Loucy (cell line): Measurements from ENCODE around the gene DAGLB.
A peak's percentile ranks its signal among the peaks of the same experiment; 100 is the strongest.

Experiments used
- H2AFZ ChIP-seq: fragments of 200-600 bp; sonication (generic); 2 replicates; pipeline ENCODE4 v1.6.0; 2016; ENCODE audit warnings: antibody characterized with exemption, mild to moderate bottlenecking, low read length, moderate library complexity
- H3F3A ChIP-seq: fragments of 200-600 bp; 2 replicates; pipeline ENCODE4 v1.6.0; 2016; ENCODE audit warnings: antibody characterized with exemption, low read depth, mild to moderate bottlenecking
- H3K27me3 ChIP-seq: fragments of 200-600 bp; sonication (generic); 2 replicates; pipeline ENCODE4 v1.6.1; 2014; ENCODE audit warnings: low read length, mild to moderate bottlenecking; ENCODE audit not compliant: insufficient read depth, poor library complexity, severe bottlenecking
- H3K36me3 ChIP-seq: fragments of 200-600 bp; sonication (generic); 2 replicates; pipeline ENCODE4 v1.6.1; 2016; ENCODE audit warnings: low read length; ENCODE audit not compliant: insufficient read depth
- H3K4me1 ChIP-seq: fragments of 200-600 bp; sonication (generic); 2 replicates; pipeline ENCODE4 v1.5.1; 2014; ENCODE audit warnings: low read length, mild to moderate bottlenecking; ENCODE audit not compliant: insufficient read depth, poor library complexity, severe bottlenecking
- H3K4me2 ChIP-seq: fragments of 200-600 bp; sonication (generic); 2 replicates; pipeline ENCODE4 v1.6.0; 2014; ENCODE audit warnings: antibody characterized with exemption, low read length, low read depth, mild to moderate bottlenecking; ENCODE audit not compliant: poor library complexity, severe bottlenecking
- H3K4me3 ChIP-seq: fragments of 200-600 bp; sonication (generic); 2 replicates; pipeline ENCODE4 v1.5.1; 2014; ENCODE audit warnings: low read length, mild to moderate bottlenecking, mixed read lengths; ENCODE audit not compliant: poor library complexity, severe bottlenecking
- H3K79me2 ChIP-seq: fragments of 200-600 bp; sonication (generic); 2 replicates; pipeline ENCODE4 v1.6.1; 2014; ENCODE audit warnings: low read length; ENCODE audit not compliant: insufficient read depth
- H3K9ac ChIP-seq: fragments of 200-600 bp; sonication (generic); 2 replicates; pipeline ENCODE4 v1.6.0; 2014; ENCODE audit warnings: mild to moderate bottlenecking, low read depth, low read length, moderate library complexity; ENCODE audit not compliant: poor library complexity, severe bottlenecking
- H3K9me2 ChIP-seq: fragments of 200-600 bp; sonication (generic); replicated peaks from 2 replicates; pipeline ENCODE4 v1.6.1; 2016; ENCODE audit warnings: low read depth, low read length, mixed read lengths
- H3K9me3 ChIP-seq: fragments of 200-600 bp; sonication (generic); 2 replicates; pipeline ENCODE4 v1.6.1; 2014; ENCODE audit warnings: mild to moderate bottlenecking, antibody characterized with exemption, low read length, low read depth; ENCODE audit not compliant: insufficient read depth
- H4K20me1 ChIP-seq: fragments of 200-600 bp; sonication (generic); 2 replicates; pipeline ENCODE4 v1.6.0; 2014; ENCODE audit warnings: antibody characterized with exemption, low read length, mild to moderate bottlenecking; ENCODE audit not compliant: insufficient read depth, poor library complexity, severe bottlenecking
- EZH2phosphoT487 ChIP-seq: fragments of 200-600 bp; IDR thresholded peaks from 2 replicates; pipeline ENCODE4 v1.6.1; 2018; ENCODE audit warnings: antibody characterized with exemption, mild to moderate bottlenecking, moderate library complexity, borderline replicate concordance
- TF ChIP-seq, protein P1 (sequence below): fragments of 200-600 bp; sonication (generic); conservative IDR thresholded peaks from 2 replicates; pipeline ENCODE4 v1.5.1; 2014; ENCODE audit warnings: mild to moderate bottlenecking, antibody characterized with exemption, low read length

The DAGLB gene

DNA sequence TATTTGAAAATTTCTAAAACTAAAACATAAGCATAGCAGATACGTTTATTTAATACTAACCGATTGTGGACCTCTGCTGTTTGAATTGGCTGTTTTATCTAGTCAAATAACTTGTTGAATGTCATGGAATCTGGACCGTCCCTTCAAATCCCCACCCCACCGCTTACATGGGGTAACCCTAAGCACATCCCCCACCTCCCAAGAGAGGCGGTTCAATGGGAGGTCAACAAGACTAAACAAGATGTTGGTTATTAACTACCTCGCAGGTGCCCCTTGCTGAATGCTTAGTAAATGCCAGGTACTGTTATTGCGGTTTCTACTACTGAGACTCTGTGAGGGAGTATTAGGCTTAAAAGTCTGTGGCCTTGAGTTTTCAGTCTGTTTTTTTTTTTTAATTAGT, 70.9 kb downstream of the DAGLB start:
- H3K4me2 ChIP-seq, result peak overlapping the region; percentile 90
- H4K20me1 ChIP-seq, result peaks cover 68% of the 10 kb centered on the region
- no peaks in the 10 kb centered on the region for H3K36me3 ChIP-seq
- H3K9me2 ChIP-seq, result no peaks in the 10 kb centered on the region
- H3K27me3 ChIP-seq, result no peaks in the 10 kb centered on the region
- H3F3A ChIP-seq, result peaks cover 4% of the 10 kb centered on the region; the same call in 1 of the 2 replicates
- H3K9ac ChIP-seq, result peak overlapping the region; percentile 93
- no peak overlapping the region for H2AFZ ChIP-seq
- peak overlapping the region; percentile 99 for H3K4me3 ChIP-seq
- H3K4me1 ChIP-seq, result peaks cover 44% of the 10 kb centered on the region
- TF ChIP-seq, protein P1, sequence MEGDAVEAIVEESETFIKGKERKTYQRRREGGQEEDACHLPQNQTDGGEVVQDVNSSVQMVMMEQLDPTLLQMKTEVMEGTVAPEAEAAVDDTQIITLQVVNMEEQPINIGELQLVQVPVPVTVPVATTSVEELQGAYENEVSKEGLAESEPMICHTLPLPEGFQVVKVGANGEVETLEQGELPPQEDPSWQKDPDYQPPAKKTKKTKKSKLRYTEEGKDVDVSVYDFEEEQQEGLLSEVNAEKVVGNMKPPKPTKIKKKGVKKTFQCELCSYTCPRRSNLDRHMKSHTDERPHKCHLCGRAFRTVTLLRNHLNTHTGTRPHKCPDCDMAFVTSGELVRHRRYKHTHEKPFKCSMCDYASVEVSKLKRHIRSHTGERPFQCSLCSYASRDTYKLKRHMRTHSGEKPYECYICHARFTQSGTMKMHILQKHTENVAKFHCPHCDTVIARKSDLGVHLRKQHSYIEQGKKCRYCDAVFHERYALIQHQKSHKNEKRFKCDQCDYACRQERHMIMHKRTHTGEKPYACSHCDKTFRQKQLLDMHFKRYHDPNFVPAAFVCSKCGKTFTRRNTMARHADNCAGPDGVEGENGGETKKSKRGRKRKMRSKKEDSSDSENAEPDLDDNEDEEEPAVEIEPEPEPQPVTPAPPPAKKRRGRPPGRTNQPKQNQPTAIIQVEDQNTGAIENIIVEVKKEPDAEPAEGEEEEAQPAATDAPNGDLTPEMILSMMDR, result no peak
- peaks cover 71% of the 10 kb centered on the region for H3K79me2 ChIP-seq
- H3K9me3 ChIP-seq, result no peaks in the 10 kb centered on the region

DNA sequence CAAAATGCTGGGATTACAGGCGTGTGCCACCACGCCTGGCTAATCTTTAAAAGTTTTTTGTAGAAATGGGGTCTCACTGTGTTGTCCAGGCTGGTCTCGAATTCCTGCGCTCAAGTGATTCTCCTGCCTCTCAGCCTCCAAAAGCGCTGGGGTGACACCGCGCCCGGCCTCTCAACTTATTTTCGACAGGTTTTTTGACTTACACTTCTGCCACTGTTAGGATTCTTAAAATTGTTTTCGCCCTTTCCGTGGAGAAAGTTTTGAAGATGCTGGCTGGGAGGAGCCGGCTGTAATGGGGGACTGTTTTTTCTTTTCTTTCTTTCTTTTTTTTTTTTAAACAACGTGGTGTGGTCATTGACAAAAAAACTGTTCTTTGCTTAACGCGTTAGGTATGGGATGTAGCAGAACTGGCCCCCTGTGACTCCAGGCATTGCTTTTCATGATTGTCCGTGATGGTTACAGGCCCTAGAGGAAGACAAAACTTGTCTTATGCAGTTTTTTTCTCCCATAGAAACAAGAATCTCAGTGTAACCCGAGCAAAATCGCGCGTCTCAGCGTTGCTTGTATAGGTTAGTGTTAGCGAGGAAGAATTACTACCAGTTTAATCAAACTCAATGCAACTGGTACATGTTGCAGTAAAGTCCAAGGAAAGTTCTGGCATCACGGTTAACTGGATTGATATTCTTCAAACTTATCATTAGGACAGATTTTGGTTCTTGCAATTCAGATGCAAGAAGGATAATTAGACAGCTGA, 72.2 kb downstream of the DAGLB start:
- no peaks in the 10 kb centered on the region for H3K9me3 ChIP-seq
- no peaks in the 10 kb centered on the region for H3K27me3 ChIP-seq
- H3K36me3 ChIP-seq, result no peaks in the 10 kb centered on the region
- TF ChIP-seq EZH2phosphoT487, result no peak
- TF ChIP-seq, protein P1, result no peak
- peak overlapping the region; percentile 99 for H3K4me3 ChIP-seq
- H3F3A ChIP-seq, result peaks cover 4% of the 10 kb centered on the region; the same call in 1 of the 2 replicates
- H3K4me2 ChIP-seq, result peak overlapping the region; percentile 90
- no peaks in the 10 kb centered on the region for H3K9me2 ChIP-seq
- peaks cover 58% of the 10 kb centered on the region for H3K79me2 ChIP-seq
- no peak overlapping the region for H2AFZ ChIP-seq
- H3K9ac ChIP-seq, result peak overlapping the region; percentile 93
- peaks cover 34% of the 10 kb centered on the region for H3K4me1 ChIP-seq
- H4K20me1 ChIP-seq, result peaks cover 55% of the 10 kb centered on the region

DNA sequence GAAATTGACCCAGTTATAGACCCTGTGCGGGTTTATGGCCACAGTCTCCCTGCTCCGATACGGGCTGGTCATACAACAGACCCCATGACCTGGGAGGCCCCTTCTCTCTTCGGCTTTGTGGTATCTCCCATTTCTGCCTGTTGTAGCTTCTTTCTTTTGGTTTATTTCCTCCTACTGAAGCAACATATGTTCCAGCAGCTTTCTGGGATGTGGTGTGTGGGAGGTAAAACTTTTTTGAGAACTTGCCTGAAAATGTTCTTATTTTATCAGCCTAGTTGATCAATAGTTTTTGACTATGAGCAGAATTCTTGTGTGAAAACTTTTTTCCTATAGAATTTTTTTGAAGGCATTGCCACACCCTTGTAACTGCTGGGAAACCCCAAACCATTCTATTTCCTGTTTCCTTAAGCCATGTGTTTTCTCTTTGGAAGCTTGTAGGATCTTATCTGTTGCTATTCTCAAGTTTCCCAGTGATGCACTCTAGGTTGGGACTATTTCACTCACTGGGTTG, 80.0 kb downstream of the DAGLB start:
- Histone ChIP-seq H2AFZ (peak overlapping the region; percentile 38), H3K9ac (no peak overlapping the region)

More for the DNA sequence above, 80.0 kb downstream of the DAGLB start:
- H3K79me2 ChIP-seq, result no peaks in the 10 kb centered on the region
- H3K9me2 ChIP-seq, result no peaks in the 10 kb centered on the region
- H3K4me1 ChIP-seq, result peaks cover 6% of the 10 kb centered on the region
- no peaks in the 10 kb centered on the region for H4K20me1 ChIP-seq
- H3K4me2 ChIP-seq, result no peak overlapping the region
- no peaks in the 10 kb centered on the region for H3K9me3 ChIP-seq
- H3F3A ChIP-seq, result no peaks in the 10 kb centered on the region
- H3K4me3 ChIP-seq, result no peak overlapping the region
- H3K36me3 ChIP-seq, result no peaks in the 10 kb centered on the region
- no peaks in the 10 kb centered on the region for H3K27me3 ChIP-seq
- TF ChIP-seq EZH2phosphoT487, result no peak
- TF ChIP-seq, protein P1, result no peak
